OCI-LY7 (cell line): Measurements from ENCODE around the gene PES1. TPM values are rescaled to one million over a fixed set of nuclear protein-coding genes. Genes with fewer than 3 reads are reported as not detected.
"Not testable (repeated sequence)": the region's sequence is repeated elsewhere in the genome, so short reads cannot be mapped to it uniquely, and the experiment has no call there.

Source experiments
- BruUV-seq: library from RNA; stranded (reverse); fragments of 400-500 nt; replicated peaks from 2 replicates; lab custom pipeline; 2021; lab: Mats Ljungman, UMichigan
- CTCF ChIA-PET: fragments of 300-600 bp; sonication (Branson Sonifier 250); formaldehyde crosslinking; loops from one replicate; lab custom pipeline; 2022; ENCODE audit warnings: antibody characterized with exemption; ENCODE audit not compliant: unreplicated experiment; lab: Charles Lee
- POLR2A ChIA-PET: fragments of 300-600 bp; sonication (Branson Sonifier 250); formaldehyde crosslinking; loops from one replicate; lab custom pipeline; 2022; ENCODE audit warnings: antibody characterized with exemption; lab: Charles Lee
- DNase-seq: peaks from one replicate; pipeline ENCODE4 v3.0.0-alpha.2; 2015; ENCODE audit warnings: low spot score
- H2AFZ ChIP-seq: fragments of 200-600 bp; sonication (generic), shearing (Covaris generic); 2 replicates; pipeline ENCODE4 v1.6.1; 2014; ENCODE audit warnings: mild to moderate bottlenecking, antibody characterized with exemption, low read length, moderate library complexity
- H3K27ac ChIP-seq: fragments of 200-600 bp; sonication (generic); 2 replicates; pipeline ENCODE4 v1.5.1; 2014; ENCODE audit warnings: mixed run types, low read depth, mild to moderate bottlenecking, moderate library complexity, low read length, inconsistent platforms; ENCODE audit not compliant: poor library complexity, severe bottlenecking
- H3K36me3 ChIP-seq: fragments of 200-600 bp; sonication (generic); 2 replicates; pipeline ENCODE4 v1.6.1; 2014; ENCODE audit warnings: mild to moderate bottlenecking, antibody characterized with exemption, low read length, moderate library complexity, mixed read lengths; ENCODE audit not compliant: insufficient read depth
- H3K4me1 ChIP-seq: fragments of 200-600 bp; sonication (generic); 2 replicates; pipeline ENCODE4 v1.5.1; 2014; ENCODE audit warnings: mild to moderate bottlenecking, low read length; ENCODE audit not compliant: insufficient read depth, poor library complexity, severe bottlenecking
- H3K4me2 ChIP-seq: fragments of 200-600 bp; sonication (generic); 2 replicates; pipeline ENCODE4 v1.6.1; 2014; ENCODE audit warnings: mild to moderate bottlenecking, low read length
- H3K4me3 ChIP-seq: fragments of 200-600 bp; sonication (generic); 2 replicates; pipeline ENCODE4 v1.5.1; 2014; ENCODE audit warnings: mild to moderate bottlenecking, low read depth, low read length; ENCODE audit not compliant: poor library complexity, severe bottlenecking
- H3K79me2 ChIP-seq: fragments of 200-600 bp; sonication (generic); 2 replicates; pipeline ENCODE4 v1.6.1; 2016; ENCODE audit warnings: low read depth, mild to moderate bottlenecking, low read length, moderate library complexity, mixed read lengths; ENCODE audit not compliant: insufficient read depth
- H3K9me2 ChIP-seq: fragments of 200-600 bp; sonication (generic); 2 replicates; pipeline ENCODE4 v1.6.1; 2016; ENCODE audit warnings: mild to moderate bottlenecking, low read length, mixed read lengths; ENCODE audit not compliant: insufficient read depth
- H3K9me3 ChIP-seq: fragments of 200-600 bp; sonication (generic); 2 replicates; pipeline ENCODE4 v1.6.1; 2014; ENCODE audit warnings: mild to moderate bottlenecking, mixed run types, low read length, mixed read lengths
- H4K20me1 ChIP-seq: fragments of 200-600 bp; sonication (generic); 2 replicates; pipeline ENCODE4 v1.6.1; 2014; ENCODE audit warnings: mild to moderate bottlenecking, antibody characterized with exemption, low read length, moderate library complexity, mixed read lengths; ENCODE audit not compliant: insufficient read depth
- EZH2phosphoT487 ChIP-seq: fragments of 200-600 bp; sonication (generic); IDR thresholded peaks from 2 replicates; pipeline ENCODE4 v1.6.1; 2018; ENCODE audit warnings: low read depth, borderline replicate concordance, mild to moderate bottlenecking, mixed run types, antibody characterized with exemption, low read length, moderate library complexity, mixed read lengths
- intact Hi-C: fragments of 100-400 bp; cut with micrococcal nuclease; formaldehyde crosslinking; loops from one replicate; pipeline ENCODE4 v1.10.0; 2022; ENCODE audit not compliant: unreplicated experiment
- total RNA-seq, 2 experiments: library from RNA; depleted of rRNA in 1 of 2; stranded (reverse); fragments of >200 nt in 1 of 2; shearing (Covaris generic) in 1 of 2; gene quantifications; 2 replicates each; pipeline ENCODE4 v1.2.3, GENCODE V29; 2014 to 2022
- TF ChIP-seq, protein P1 (sequence below): fragments of 200-600 bp; sonication (generic); conservative IDR thresholded peaks from 2 replicates; pipeline ENCODE4 v1.5.1; 2014; ENCODE audit warnings: mild to moderate bottlenecking, antibody characterized with exemption, low read length, moderate library complexity, mixed read lengths

Gene PES1
- total RNA-seq, 2 experiments from 2014 or later: 78.2 to 107 TPM

DNA sequence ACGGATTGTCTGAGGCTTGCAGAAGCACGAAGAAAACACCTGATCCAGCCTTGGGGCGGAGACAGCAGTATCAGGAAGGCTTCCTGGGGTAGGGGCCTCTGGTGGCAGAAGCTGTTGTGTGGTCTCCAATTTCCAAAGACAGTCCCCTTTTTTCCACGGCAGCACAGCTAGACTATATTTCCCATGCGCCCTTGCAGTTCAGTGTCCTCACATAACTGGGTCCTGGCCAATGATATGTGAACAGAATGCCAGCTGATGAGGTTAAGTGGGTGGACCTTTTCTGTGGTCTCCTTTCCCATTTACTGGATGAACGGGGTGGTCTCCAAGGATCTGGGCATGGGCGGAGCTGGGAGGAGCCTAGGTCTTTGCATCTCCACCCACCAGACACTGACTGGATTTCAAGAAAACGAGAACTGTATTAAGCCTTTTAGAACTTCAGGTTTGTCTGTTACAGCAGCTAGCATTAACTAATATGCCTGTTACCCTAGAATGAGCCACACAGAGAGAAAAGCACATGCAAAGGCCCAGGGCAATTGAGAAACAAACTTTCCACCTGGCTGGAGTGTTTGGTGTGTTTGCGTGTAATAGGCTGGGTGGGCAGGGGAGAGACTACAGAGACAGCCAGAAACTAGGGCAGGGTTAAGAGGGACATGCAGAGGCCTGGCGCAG lies 23.4 kb downstream of the PES1 start:
- no peaks in the 10 kb centered on the region for H3K9me2 ChIP-seq
- DNase-seq: no peak
- intact Hi-C loops: no loop called here
- no peaks in the 10 kb centered on the region for H3K9me3 ChIP-seq
- H3K27ac ChIP-seq: no peak overlapping the region
- H3K79me2 ChIP-seq: no peaks in the 10 kb centered on the region
- H3K4me2 ChIP-seq: no peak overlapping the region
- H3K4me3 ChIP-seq: no peak overlapping the region
- no peaks in the 10 kb centered on the region for H3K36me3 ChIP-seq
- TF ChIP-seq EZH2phosphoT487: no peak
- TF ChIP-seq, protein P1, sequence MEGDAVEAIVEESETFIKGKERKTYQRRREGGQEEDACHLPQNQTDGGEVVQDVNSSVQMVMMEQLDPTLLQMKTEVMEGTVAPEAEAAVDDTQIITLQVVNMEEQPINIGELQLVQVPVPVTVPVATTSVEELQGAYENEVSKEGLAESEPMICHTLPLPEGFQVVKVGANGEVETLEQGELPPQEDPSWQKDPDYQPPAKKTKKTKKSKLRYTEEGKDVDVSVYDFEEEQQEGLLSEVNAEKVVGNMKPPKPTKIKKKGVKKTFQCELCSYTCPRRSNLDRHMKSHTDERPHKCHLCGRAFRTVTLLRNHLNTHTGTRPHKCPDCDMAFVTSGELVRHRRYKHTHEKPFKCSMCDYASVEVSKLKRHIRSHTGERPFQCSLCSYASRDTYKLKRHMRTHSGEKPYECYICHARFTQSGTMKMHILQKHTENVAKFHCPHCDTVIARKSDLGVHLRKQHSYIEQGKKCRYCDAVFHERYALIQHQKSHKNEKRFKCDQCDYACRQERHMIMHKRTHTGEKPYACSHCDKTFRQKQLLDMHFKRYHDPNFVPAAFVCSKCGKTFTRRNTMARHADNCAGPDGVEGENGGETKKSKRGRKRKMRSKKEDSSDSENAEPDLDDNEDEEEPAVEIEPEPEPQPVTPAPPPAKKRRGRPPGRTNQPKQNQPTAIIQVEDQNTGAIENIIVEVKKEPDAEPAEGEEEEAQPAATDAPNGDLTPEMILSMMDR: no peak
- BruUV-seq: no TSS peak
- CTCF ChIA-PET: no interaction called here
- no peaks in the 10 kb centered on the region; the same call in 1 of the 2 replicates for H4K20me1 ChIP-seq
- POLR2A ChIA-PET: no interaction called here
- H2AFZ ChIP-seq: no peak overlapping the region
- no peaks in the 10 kb centered on the region for H3K4me1 ChIP-seq

DNA sequence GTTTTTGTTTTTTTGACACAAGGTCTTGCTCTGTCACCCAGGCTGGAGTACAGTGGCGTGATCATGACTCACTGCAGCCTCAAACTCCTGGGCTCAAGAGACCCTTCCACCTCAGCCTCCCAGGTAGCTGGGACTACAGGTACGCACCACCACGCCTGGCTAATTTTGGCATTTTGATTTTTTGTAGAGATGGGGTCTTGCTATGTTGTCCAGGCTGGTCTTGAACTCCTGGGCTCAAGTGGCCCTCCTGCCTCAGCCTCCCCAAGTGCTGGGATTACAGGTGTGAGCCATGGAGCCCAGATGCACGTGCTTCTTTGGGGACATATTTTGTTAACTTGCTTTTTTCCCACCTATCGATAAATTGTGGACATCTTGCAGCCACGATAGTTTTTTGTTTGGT lies 24.4 kb downstream of the PES1 start:
- POLR2A ChIA-PET: not testable (repeated sequence)

DNA sequence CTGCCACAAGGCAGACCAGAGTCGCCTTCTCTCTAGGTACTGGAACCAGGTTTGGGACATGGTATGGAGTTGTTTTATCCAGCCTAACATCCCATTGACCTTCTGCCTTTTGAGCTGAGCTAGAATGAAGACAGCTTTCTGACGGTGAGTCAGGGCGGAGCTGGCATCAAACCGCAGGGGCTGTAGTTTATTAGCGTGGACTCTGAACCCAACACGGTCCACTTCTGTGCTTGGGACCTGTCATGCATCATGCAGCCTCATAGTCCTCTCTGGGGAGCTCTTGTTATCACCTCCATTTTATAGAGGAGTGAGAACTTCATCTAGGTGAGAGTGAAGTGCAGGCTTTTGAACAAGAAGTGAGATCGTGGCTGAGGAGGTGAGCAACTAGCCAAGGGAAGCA lies 25.6 kb downstream of the PES1 start:
- H3K9me2 ChIP-seq: no peaks in the 10 kb centered on the region
- no peaks in the 10 kb centered on the region for H4K20me1 ChIP-seq
- no peak overlapping the region for H3K4me2 ChIP-seq
- TF ChIP-seq EZH2phosphoT487: no peak
- TF ChIP-seq, protein P1: no peak
- no peaks in the 10 kb centered on the region for H3K36me3 ChIP-seq
- BruUV-seq: no TSS peak
- DNase-seq: no peak
- H2AFZ ChIP-seq: no peak overlapping the region
- H3K4me1 ChIP-seq: no peaks in the 10 kb centered on the region
- ChIA-PET POLR2A (no interaction called here), CTCF (no interaction called here)
- H3K27ac ChIP-seq: no peak overlapping the region
- intact Hi-C loops: no loop called here
- no peaks in the 10 kb centered on the region for H3K79me2 ChIP-seq
- H3K4me3 ChIP-seq: no peak overlapping the region
- H3K9me3 ChIP-seq: no peaks in the 10 kb centered on the region

More for the DNA sequence above, 24.4 kb downstream of the PES1 start:
- H2AFZ ChIP-seq, H3K36me3 ChIP-seq, CTCF ChIA-PET, H3K9me3 ChIP-seq, DNase-seq, H3K4me1 ChIP-seq, intact Hi-C loops, BruUV-seq, H3K9me2 ChIP-seq, H4K20me1 ChIP-seq, H3K79me2 ChIP-seq, H3K4me2 ChIP-seq, H3K4me3 ChIP-seq, H3K27ac ChIP-seq: not testable (repeated sequence)
